ENCODE results near the gene SIRPB1.
"Not testable (repeated sequence)": the region's sequence is repeated elsewhere in the genome, so short reads cannot be mapped to it uniquely, and the experiment has no call there.

Gene SIRPB1

DNA sequence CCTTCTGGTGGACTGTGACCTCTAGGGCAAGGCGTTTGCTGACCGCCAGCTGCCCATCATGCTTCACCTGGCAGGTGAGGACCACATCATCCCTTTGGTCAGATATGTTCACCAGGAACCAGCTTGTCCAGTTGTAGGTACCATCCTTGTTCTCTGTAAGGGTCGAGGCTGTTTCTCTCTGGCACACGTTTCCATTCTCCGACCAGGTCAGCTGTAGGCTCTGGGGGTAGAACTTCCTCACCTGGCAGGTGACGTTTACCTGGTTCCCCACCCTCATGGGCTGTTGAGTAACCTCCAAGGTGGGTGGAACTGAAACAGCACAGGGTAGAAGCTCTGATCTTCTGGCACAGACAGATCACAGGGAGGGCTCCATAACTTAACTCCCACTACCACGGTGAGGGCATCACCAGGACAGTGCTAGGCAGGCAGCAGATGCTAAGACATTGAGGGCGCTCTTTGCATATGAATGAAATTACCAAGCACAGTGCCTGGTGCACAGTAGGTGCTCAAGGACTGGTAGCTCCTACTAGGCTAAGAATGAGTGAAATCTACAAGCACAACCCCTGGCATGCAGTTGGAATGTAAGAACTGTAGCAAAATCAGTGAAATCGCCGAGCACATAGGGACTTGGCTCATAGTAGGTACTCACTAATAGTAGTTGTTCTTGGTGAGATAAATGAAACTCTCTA lies 15.6 kb upstream of the SIRPB1 start:
- DNase-seq, result no peak

DNA sequence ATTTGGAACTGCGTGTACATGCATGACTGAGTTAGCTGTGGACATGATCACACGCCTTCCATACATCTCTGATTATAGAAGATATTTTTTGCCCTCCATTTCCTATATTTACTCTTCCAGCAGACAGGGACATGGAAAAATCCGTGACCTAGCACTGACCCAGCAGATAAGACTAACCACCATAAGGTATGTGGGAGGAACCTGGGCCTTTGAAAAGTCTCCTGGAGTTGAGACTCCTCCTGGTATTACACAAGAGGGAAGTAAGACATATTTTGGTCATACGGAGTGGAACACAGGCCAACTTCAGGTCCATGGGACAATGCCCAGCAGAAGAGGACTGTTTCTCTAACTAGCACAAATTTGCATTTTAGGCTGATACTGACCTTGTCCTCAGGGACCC lies 13.7 kb upstream of the SIRPB1 start:
- no peak for DNase-seq

DNA sequence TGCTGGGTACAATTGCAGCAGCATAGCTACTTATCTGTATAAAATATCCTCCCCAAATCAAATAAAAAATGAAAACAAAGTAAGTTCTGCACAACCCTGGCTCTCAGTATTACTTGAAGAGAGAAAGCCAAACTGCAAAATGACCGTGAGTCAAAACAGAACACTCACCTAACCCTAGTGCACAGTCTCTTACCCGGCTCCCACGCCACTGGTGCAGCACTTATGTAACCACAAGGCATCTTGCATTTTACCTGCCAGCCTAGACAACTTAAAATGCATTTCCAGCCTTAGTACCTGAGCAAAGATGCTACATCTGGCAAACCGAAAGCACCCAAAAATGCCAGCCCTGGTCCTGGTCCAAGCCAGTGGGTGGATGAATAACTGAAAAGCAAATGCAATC lies 12.4 kb upstream of the SIRPB1 start:
- DNase-seq, result no peak

DNA sequence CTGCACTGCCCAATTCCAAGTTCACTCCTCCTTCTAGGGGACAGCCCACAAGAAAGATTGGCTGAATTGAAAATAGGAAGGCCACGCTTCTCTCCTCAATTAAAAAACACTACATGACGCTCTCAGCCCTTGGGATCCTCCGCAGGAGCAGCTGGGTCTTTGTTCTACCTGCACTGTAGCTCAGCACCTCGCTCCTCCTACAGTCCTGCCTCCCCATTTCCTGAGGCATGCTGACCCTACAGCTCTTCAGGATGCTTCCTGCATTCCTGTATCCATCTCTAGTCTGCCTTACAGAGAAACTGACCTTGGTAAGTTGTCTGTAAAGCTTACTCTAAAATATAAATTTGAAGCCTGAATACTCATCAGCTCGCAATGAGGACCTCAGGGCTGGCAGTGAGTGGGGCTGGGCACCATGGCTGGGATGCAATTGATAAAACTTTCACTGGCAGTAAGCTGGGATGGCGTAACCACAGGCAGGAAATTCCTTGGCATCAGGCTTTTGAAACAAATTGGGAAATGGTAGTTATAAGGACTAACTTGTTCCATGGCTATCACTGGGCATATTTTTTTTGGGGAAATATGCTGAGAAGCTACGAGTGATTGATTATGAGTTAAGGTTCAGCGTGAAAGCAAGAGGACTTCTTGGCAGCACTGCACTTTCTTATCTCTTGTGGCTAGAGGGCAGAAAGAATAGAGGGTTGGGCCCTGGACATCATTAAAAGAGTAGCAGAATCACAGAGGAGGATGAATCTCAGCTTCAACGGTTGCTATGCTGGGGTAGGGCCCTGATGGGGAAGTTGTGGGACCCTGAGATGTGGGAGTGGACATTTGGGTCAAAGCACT lies 11.7 kb upstream of the SIRPB1 start:
- no peak for DNase-seq

DNA sequence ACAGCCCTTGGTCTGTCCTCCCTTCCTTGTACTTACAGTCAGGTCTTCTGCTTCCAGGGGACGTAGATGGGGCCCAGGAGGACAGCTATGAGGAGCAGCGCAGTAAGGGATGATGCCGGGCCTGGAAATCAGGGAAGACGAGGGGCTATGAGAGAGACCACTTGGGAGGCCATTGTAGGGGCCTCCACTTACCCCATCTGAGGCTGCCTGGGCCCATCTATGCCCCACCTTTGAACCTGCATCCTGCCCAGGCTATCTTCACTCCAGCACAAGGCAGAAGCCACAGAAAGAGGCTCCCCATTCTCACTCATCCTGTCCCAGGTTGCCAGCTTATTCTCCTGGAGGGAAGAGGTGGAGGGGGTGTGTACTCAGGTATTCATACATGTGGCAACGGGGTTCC lies 10.4 kb upstream of the SIRPB1 start:
- no peak for DNase-seq

DNA sequence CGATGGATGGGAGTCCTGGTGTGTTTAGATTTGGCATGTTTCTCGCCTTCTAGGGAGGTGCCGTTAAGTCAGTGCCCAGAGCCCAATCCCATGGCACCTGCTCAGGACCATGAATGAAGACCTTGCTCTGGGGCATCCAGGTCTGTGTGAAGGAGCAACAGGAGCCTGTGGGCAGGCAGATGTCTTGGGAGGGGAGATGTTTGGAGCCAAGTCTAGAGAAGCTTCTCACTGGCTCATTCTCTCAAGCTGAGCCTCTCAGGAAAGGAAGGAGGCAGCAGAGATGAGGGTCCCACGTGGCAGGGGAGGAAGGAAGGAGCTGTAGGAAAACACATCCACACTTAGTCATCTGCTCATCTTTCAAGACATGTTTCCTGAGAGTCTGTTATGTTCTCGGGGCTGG lies 9.5 kb upstream of the SIRPB1 start:
- no peak for DNase-seq

DNA sequence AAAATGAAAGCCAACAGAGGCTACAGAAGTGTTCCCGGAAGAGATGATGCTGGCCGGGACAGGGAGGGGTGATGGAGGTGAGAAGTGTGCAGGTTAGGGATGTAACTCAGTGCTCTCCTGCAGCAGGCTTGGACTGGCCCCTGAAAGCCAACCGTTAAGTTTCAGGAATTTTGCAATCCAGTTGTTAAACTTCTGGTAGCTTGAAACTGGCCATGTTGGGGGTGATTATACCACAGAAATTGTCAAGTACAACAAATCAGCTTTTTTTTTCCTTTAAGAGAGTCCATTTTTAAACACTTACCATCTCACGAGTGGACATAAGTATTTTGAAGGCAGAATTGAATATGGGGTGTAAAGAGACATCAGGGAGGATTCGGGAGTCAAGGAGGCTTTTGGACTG lies 8.8 kb upstream of the SIRPB1 start:
- DNase-seq, result no peak

DNA sequence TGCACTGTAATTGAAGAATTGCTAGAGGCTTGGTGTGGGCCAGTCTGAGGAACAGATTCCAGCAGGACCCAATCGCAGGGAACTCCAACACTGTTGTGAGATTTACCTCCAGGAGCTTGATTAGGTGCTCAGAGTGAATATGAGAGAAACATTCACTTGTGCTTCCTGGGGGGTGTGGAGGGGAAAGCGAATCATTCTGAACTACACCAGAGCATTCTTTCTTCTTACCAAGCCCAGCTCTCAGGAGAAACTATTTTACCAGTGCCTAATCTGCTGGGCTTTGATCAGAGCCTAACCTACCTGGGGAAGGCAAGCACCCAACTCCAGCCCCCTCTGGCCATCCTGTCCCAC lies 7.4 kb upstream of the SIRPB1 start:
- no peak for DNase-seq

DNA sequence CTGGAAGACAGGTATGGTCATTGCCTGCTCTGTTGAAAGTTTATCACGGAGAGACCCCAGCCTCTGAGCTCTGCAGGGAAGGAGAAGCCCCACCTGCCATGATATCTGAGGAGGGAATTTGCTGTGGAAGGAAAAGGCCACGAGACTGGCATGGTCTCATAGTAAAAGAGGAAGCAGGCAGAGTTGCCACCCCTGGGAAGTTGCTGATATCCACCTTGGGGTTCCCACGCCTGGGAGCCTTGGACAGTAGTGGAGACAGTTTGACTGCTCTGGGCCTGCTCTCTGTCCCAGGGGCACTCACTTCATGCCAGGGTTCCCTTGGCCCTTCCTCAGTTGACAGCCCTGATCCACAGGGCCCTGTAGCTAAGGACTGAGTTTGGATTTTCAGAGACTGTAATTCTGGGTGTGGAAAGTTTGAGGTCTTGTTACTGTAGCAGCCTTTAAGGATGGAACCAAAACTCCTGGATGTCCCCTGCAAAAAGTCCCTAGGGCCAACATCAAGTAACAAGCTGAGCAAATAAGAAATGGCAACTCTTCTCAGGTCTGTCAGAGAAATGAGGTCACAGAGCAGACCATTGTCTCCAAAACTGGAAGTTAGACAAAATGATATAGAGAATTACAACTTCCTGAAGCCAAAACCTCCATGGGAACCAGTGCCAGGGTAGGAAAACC lies 6.9 kb upstream of the SIRPB1 start:
- no peak for DNase-seq

DNA sequence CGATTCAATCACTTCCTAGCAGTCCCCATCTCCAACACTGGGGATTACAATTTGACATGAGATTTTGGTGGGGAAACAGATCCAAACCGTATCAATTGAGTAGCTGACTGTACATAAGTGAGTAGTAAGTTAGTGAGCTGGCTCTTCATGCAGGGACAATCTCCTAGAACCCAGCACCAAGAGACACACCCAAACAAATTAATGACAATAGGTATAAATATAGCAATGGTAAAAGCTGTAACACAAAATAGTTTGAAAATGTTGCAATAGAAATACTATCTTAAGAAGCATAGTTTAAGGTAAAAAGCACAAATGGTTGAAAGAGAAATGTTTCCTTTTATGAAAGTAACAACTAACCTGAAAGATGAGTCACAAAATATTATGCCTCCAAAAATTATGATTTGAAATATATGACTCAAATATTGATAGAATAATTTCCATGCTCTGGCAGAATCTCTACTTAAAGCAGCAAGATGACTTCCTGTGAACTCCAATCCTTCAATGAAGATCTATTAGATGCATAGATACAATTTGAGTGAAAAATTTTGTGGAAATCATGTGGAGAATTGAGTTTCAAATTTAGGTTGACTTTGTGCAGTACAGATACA lies 5.4 kb upstream of the SIRPB1 start:
- DNase-seq, result no peak

DNA sequence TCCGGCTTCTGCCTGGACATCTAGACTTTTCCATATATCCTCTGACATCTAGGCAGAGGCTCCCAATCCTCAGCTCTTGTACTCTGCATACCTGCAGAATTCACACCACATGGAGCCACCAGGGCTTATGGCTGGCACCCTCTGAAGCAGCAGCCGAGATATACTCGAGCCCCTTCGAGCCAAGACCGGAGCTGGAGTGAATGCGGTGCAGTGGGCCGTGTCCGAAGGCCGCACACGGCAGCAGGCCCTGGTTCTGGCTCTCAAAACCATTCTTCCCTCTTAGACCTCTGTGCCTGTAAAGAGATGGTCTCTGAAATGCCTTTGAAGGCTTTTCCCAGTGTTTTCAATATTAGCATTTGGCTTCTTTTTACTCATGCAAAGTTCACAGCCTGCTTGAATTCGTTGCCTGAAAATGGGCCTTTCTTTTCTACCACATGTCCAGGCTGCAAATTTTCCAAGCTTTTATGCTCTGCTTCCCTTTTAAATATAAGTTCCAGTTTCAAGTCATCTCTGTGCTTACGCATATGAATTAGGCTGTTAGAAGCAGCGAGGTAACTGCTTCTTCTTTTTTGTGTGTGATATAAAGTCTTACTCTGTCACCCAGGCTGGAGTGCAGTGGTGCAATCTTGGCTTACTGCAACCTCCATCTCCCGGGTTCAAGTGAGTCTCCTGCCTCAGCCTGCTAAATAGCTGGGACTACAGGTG lies 3.8 kb upstream of the SIRPB1 start:
- no peak for DNase-seq

DNA sequence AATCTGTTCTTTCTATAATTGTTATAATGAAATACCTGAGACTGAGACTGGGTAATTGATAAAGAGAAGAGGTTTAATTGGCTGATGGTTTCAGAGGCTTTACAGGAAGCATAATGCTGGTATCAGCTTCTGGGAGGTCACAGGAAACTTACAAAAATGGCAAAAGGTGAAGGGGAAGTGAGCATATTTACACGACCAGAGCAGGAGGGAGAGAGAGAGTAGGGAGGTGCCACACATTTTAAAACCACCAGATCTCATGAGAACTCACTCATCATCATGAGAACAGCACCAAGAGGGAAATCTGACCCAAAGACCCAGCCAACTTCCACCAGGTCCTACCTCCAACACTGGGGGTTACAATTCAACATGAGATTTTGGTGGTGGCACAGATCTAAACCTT lies 2.6 kb upstream of the SIRPB1 start:
- no peak for DNase-seq

DNA sequence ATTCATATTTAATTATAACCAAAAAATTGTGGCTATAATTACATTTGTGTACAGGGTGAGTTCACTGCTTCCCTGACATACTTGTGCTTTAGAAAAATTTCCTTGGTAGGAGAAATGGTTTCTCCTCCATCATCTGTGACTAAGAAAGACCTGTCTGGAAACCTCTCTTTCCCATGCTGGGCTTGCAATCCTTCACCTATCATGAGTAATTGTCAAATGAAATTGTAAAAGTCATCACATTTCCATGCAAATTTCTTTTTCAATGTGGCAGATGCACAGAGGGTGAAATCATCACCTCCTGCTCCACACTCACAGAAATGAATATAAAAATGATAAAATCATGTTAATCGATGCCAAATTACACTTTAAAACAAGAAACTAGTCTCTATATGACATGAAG lies 1.5 kb upstream of the SIRPB1 start:
- no peak for DNase-seq

DNA sequence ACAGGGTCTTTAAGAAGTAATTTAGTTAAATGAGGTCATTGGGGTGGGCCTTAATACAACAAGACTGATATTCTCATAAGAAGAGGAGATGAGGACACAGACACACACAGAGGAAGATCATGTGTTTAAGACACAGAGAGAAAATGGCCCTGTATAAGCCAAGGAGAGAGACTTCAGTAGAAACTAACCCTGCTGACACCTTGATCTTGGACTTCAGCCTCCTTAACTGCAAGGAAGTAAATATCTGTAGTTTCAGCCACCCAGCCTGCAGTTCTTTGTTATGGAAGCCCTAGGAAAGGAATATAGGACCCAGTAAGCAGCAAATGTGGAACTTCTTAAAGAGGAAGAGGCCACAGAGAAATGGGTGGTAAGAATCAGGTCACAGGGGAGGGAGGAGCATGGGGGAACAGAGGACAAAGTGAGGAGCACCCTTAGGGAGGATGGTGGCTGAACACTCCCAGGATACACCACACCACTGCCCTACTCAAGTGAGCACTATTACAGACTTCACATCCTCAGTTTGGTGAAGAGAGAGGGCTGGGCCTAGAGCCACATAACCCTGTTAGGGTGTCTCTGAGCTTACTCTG lies 762 bp downstream of the SIRPB1 start:
- no peak for DNase-seq

DNA sequence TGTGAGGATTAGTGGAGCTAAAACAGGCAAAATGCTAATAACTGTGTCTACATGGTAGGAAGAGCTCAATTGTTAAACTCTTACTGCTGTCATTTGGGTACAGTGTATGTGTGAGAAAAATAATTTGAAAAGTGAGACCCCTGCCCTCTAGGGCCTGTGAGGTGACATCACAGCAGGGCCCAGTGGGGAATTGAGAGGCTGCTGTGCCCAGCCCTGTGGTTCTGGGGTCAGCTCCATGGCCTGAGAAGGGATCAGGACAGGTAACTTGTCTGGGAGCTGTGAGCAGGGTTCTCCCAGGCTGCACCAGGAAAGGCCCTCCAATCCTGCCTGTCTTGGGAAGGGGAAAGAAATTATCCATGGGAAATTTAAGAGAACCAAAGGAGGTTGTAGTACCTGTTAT lies 1.3 kb downstream of the SIRPB1 start:
- DNase-seq, result no peak

DNA sequence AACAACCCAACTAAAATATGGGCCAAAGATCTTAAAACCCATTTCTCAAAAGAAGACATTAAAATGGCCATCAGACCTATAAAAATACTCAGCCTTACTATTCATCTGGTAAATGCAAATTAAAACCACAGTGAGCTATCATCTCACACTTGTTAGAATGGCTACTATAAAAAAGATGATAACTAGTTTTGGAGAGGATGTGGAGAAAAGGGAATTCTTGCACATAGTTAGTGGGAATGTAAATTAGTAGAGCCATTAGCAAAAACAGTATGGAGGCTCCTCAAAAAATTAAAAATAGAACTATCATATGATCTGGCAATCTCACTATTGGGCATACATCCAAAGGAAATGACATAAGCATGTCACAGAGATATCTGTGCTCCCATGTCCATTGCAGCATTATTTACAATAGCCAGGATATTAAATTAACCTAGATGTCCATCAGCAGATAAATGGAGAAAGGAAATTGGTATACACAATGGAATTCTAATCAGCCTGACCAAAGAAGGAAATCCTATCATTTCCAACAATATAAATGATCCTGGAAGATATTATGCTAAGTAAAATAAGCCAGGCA lies 2.9 kb downstream of the SIRPB1 start:
- DNase-seq, result no peak

DNA sequence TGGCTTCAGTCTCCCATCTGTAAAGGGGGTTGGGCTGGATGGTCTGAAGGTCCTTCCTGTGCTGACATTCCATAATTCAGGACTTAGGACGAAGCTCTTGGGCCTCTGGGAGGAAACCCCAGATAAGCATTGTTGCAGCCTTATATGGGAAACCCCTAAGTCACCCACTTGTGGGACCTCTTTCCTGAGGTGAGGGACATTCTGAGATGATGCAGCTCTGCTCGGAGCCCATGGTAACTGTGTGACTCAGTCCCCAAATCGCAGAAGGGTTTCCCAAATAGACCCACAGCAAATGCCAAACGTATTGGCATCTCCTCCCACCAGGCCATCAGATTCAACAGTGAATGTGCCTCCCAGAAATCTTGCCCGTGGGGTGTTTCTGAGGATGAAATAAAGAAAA lies 9.4 kb downstream of the SIRPB1 start:
- not testable (repeated sequence) for DNase-seq

DNA sequence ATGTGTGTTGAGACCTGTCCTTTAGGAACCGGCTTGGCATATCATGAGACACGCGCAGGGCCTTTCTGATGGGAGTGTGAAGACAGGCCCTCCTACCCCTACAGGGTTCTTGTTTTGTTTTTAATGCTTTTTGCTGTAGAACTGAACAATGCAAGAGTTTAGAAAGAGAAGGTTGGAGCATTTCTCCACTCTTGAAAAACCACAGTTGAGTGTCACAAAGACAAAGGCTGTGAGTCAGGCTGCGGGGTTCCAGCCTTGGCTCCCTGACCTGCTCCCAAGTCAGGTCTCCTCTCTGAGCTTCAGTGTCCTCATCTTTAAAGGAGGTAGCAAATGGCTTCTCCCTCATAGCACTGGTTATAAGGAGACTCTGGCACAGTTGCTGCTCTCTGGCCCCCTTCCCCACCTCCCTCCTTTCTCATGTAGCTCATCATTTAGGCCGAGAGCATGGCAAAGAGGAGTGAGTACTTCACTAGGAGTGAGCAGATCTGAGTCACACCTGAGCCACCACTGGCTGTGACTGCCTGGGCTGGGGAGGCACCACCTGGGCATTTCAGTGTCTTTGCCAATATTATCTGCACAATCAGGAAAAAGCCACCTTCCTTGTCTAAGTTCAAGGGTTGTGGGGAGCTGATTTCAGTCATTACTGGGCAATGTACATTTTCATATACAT lies 11.0 kb downstream of the SIRPB1 start:
- DNase-seq, result not testable (repeated sequence)

DNA sequence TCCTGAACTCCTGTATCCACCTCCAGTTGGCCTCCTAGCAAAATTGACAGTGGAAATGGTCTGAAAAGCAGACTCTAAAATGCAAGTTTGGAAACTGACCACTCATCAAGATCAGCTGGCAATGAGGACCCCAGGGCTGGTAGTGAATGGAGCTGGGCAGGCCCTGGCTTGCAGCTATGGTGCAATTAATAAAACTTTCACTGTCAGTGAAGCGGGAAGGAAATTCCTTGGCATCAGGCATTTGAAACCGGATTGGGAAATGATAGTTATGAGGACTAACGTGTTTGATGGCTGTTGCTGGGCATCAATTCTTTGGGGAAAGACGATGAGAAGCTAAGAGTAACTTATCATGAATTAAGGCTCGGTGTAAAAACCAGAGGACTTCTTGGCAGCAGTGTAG lies 19.1 kb downstream of the SIRPB1 start:
- no peak for DNase-seq

DNA sequence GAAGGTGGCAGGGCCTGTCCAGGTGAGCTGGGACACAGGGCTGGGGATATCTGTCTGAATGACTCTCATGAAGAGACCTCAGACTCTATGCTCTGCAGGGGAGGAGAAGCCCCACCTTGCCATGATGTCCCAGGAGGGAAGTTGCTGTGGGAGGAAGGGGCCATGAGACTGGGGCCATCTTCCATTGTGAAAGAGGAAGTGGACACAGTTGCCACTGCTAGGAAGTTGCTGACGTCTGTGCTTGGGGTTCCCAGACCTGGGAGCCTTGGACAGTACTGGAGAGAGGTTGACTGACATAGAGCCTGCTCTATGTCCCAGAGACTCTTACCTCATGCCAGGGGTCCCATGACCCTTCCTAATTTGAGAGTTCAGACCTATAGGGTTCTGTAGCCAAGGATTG lies 24.5 kb downstream of the SIRPB1 start:
- DNase-seq, result no peak

DNA sequence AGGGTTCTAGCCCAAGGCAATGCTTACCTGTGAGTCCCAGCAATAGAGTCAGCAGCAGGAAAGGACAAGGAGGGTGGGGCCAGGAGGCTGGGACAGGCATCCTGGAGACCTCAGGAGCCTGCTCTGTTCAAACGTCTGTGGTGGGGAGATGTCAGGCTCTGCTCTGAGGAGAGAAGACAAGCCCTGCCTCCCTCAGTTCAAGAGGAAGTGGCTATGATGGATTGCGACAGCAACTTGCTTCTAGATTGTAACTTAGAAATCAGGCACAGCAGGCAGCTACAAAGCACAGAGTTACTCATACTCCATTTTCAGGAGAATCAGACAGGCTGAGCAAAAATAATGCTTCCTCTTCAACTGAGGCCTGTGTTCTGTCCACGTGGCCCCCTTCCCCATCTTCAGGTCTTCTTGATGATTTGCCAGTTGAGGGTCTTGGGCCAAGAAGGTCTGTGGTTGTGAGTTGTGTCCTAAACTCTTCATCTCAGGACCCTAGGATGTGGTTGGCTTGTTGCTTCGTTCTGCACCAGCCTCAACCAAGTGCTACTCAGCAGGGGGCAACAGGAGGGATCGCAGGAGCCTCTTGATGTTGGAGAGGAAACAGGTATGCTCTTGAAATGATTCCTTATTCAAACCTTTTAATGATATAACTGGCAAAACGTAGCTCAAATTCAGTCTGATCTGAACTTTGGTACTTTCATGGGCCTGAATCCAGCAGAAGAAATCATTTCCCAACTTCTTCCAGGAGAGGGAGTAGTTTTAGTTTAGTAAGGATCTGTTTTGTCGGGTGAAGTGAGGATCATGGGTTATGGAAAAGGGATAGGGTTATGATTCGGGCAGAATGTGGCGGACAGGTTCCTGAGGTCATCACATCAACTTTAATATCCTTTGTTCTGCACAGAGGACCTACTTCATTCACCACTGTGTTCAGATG lies 31.0 kb downstream of the SIRPB1 start:
- no peak for DNase-seq

Data from amniotic stem cell (primary cell).